LNCAP (cell line): ENCODE measurements around the gene RAB15.

Experiments used
- CTCF ChIP-seq: fragments of 450-650 bp; IDR thresholded peaks from 2 replicates; pipeline ENCODE4 v1.5.1; 2017; ENCODE audit warnings: mild to moderate bottlenecking

RAB15 gene

DNA sequence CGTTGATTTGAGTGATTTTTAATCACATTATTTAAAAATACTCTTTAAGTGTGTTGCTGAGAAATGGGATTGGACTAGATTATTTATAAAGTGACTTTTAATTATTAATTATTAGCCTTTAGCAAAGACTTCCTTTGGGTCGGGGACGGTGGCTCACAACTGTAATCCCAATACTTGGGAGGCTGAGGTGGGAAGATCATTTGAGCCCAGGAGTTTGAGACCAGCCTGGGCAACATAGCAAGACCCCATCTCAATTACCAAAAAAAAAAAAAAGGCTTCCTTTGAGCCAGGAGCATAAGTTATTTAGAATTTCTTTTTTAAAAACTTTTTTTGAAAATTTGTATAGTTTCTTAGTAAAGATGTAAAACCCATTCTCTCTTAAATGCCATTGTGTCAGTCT, 49.1 kb downstream of the RAB15 start:
- TF ChIP-seq CTCF = no peak

GRCh38 chr14:64920465-64920864, 51.7 kb downstream of the RAB15 start:
- TF ChIP-seq CTCF = no peak

GRCh38 chr14:64919618-64920017, 52.5 kb downstream of the RAB15 start:
- no peak for TF ChIP-seq CTCF

DNA sequence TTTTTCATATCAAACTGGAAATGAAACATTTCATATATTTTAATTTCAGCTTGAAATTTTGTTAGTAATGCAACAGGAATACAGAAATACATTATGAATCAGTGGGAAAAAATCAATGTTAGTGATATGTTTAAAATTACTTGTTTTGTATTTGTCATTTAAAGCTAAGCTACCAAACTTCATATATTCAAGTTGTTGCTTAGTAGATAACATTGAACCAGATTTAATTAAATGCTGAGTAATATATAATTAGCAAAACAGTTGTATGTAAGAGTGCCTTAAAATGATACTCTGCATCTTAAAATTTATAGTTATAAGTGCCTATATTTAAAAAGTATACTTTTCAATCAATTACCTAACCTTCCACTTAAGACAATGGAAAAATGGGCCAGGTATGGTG, 52.9 kb downstream of the RAB15 start:
- TF ChIP-seq CTCF = no peak

DNA sequence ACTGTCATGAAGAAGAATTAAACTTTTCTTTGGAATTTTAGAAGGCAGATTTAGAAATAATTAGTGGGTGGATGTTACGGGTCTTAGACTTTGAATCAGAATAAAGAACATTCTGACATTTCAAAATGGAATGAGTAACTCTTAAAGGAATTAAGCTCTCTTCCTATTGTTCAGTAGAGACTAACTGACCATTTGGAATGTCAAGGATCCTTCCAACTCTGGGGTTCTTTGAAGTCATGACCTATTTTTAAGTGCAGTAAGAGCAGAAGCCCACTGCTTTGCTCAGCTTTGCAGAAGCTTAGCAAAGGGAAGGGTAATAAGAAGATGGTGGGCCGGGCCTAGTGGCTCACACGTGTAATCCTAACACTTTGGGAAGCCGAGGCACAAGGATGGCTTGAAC, 53.9 kb downstream of the RAB15 start:
- TF ChIP-seq CTCF = no peak

DNA sequence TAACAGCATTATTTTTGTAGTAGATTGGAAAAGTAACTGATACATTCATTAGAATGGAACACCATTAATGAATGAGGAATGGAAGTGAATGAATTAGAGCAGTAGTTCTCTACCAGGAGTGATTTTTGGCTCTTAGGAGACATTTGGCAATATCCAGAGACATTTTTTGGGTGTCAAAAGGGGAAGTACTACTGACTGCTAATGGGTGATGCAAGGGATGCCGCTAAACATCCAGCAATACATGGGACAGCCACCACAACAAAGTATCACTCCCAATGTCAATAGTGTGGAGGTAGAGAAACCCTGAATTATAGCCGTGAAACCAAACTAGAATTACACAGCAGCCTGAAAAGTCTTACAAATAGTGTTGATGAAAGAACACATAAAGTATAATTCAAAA, 56.3 kb downstream of the RAB15 start:
- TF ChIP-seq CTCF = no peak

DNA sequence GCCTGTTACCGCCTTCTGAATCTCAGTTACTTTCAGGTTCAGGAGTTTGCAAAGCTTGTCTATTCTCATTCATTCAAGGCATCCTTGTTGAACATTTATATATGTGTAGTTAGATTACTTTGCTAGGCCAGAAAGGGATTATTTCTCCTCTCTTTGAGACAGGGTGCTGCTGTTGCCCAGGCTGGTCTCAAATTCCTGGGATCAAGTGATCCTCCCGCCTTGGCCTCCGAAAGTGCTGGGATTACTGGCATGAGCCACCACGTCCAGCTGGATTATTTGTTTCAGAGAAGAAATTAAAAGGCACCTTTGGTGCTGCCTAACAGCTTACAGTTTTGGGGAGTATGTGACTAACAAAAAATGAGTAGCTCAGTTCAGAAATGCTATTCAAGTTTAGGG, 57.1 kb downstream of the RAB15 start:
- TF ChIP-seq CTCF = no peak

GRCh38 chr14:64914237-64915028, 57.7 kb downstream of the RAB15 start, which contains the start of gene CHURC1:
CHURC1 (plus strand) TSS chr14:64914455; CDS start chr14:64914496, 41 bp downstream.
- no peak for TF ChIP-seq CTCF
